Osteocyte (in vitro differentiated cells): Measurements from ENCODE around the gene THRB. TPM values are rescaled to one million over a fixed set of nuclear protein-coding genes. Genes with fewer than 3 reads are reported as not detected.

Experiments used
- DNase-seq: peaks from one replicate; pipeline ENCODE4 v3.0.0; 2021; ENCODE audit warnings: mixed read lengths; ENCODE audit not compliant: unreplicated experiment; ENCODE audit errors: extremely low spot score
- H3K27ac Mint-ChIP-seq: one replicate; pipeline ENCODE4 v1.8.0; 2021; ENCODE audit warnings: mild to moderate bottlenecking, mixed read lengths; ENCODE audit not compliant: unreplicated experiment
- H3K27me3 Mint-ChIP-seq: one replicate; pipeline ENCODE4 v1.8.0; 2021; ENCODE audit warnings: mixed read lengths; ENCODE audit not compliant: unreplicated experiment
- H3K36me3 Mint-ChIP-seq: one replicate; pipeline ENCODE4 v1.8.0; 2021; ENCODE audit warnings: mixed read lengths; ENCODE audit not compliant: unreplicated experiment
- H3K4me1 Mint-ChIP-seq: one replicate; pipeline ENCODE4 v1.8.0; 2021; ENCODE audit warnings: mixed read lengths; ENCODE audit not compliant: unreplicated experiment
- H3K4me3 Mint-ChIP-seq: one replicate; pipeline ENCODE4 v1.8.0; 2021; ENCODE audit warnings: mild to moderate bottlenecking, moderate library complexity, mixed read lengths; ENCODE audit not compliant: unreplicated experiment
- H3K9me3 Mint-ChIP-seq: one replicate; pipeline ENCODE4 v1.8.0; 2021; ENCODE audit warnings: mixed read lengths; ENCODE audit not compliant: unreplicated experiment
- total RNA-seq: library from RNA; stranded (reverse); gene quantifications from 2 replicates; pipeline ENCODE4 v1.2.1, GENCODE V29; 2021
- TF ChIP-seq, protein P1 (sequence below): fragments of 200-600 bp; sonication (generic); IDR thresholded peaks from 2 replicates; pipeline ENCODE4 v1.5.0; 2021; ENCODE audit warnings: antibody characterized with exemption, mild to moderate bottlenecking, moderate library complexity

The THRB gene
- total RNA-seq, 1 donor from 2014 or later = 4.6 TPM

DNA sequence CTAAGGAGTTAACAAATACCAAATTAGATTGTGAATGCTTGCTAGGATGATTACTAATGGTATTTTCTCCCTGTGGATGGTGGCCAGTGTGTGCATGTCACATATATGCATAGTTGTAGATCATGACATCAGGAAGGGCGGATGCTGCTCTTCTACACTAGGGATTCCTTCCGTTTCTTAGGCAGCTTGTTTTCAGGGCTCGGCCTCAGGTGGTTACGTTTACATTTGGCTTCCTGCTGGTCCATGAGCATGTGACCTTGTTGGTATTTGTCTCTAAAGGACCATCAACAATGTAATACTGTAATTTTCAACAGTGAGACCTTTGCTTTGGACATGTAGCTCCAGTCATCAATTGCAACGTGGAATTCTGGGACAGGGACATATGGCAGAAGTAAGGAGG, 328.1 kb downstream of the THRB start:
- H3K27me3 Mint-ChIP-seq = no peaks in the 10 kb centered on the region
- H3K36me3 Mint-ChIP-seq = no peaks in the 10 kb centered on the region
- no peak for DNase-seq
- no peaks in the 10 kb centered on the region for H3K9me3 Mint-ChIP-seq
- TF ChIP-seq, protein P1, sequence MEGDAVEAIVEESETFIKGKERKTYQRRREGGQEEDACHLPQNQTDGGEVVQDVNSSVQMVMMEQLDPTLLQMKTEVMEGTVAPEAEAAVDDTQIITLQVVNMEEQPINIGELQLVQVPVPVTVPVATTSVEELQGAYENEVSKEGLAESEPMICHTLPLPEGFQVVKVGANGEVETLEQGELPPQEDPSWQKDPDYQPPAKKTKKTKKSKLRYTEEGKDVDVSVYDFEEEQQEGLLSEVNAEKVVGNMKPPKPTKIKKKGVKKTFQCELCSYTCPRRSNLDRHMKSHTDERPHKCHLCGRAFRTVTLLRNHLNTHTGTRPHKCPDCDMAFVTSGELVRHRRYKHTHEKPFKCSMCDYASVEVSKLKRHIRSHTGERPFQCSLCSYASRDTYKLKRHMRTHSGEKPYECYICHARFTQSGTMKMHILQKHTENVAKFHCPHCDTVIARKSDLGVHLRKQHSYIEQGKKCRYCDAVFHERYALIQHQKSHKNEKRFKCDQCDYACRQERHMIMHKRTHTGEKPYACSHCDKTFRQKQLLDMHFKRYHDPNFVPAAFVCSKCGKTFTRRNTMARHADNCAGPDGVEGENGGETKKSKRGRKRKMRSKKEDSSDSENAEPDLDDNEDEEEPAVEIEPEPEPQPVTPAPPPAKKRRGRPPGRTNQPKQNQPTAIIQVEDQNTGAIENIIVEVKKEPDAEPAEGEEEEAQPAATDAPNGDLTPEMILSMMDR = no peak
- H3K27ac Mint-ChIP-seq = no peak overlapping the region
- no peak overlapping the region for H3K4me3 Mint-ChIP-seq
- H3K4me1 Mint-ChIP-seq = peaks cover 7% of the 10 kb centered on the region

DNA sequence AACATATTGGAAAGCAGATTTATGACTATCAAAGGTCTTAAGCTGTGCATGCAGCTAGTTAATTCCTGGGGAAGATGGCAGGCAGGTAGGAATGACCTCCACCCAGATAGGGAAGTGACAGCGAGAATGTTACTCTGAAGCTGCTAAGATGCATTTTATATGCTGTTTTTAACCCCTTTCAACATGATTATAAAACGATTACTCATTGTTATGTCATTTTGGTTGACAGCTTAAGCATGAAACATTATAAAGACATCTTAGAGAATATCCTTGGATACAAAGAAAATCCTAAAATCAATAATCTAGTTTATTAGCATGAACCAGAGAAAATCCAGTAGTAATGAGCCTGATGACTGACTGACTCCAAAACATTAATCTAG, 329.1 kb downstream of the THRB start:
- Mint-ChIP-seq H3K36me3 (no peaks in the 10 kb centered on the region), H3K9me3 (no peaks in the 10 kb centered on the region), H3K4me3 (no peak overlapping the region), H3K27me3 (no peaks in the 10 kb centered on the region), H3K27ac (no peak overlapping the region), H3K4me1 (peaks cover 13% of the 10 kb centered on the region)
- DNase-seq = no peak
- TF ChIP-seq, protein P1 = no peak

DNA sequence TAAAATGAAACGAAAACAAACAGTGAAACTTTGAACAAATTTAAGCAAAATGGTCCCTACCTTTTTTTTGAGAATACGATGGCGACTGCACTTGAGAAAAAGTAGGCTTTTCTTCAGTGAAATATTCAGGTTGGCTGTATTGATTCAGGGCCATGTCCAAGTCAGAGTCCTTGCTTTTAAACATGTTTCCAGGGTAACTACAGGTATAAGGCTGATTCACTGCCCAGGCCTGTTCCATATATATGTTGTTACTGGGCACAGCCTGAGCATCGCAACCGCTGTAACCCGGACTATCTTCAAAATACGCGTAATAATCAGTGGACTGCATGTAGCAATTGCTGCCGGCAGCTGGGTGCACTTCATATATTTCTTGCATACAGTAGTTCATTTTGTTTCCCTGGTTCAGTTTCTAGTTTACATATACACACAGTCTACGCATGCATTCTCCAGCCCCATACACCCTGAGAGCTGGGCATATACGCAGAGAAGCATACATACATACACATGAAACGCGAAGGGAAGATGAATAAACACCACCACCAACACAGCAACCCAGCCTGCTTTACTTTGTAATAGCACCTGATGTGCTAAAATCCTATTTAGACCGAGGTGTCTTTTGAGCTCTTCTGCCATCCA, 329.6 kb downstream of the THRB start:
- Mint-ChIP-seq H3K4me1 (peaks cover 13% of the 10 kb centered on the region), H3K36me3 (no peaks in the 10 kb centered on the region), H3K27me3 (no peaks in the 10 kb centered on the region), H3K4me3 (no peak overlapping the region), H3K9me3 (no peaks in the 10 kb centered on the region), H3K27ac (no peak overlapping the region)
- no peak for DNase-seq
- TF ChIP-seq, protein P1 = no peak

DNA sequence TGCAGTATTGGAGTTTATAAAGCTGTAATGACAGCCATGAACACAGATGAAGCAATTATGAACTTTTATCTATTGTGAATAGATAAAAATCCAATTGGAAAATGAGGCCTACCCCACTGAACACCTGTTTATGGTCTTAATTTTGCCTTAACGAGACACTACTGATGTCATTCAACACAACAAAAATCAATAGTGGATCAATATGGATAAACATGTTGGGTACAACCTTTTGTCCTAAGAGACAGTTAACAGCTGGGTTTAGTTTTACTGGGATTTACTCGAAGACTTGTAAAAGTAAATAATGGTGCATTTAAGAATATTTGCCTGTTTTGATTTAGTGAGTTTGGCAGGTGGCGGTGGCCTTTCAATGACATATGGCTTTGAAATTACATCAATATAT, 331.7 kb downstream of the THRB start:
- Mint-ChIP-seq H3K4me1 (peaks cover 13% of the 10 kb centered on the region), H3K27ac (no peak overlapping the region), H3K27me3 (no peaks in the 10 kb centered on the region), H3K36me3 (no peaks in the 10 kb centered on the region), H3K9me3 (no peaks in the 10 kb centered on the region), H3K4me3 (no peak overlapping the region)
- DNase-seq = no peak
- TF ChIP-seq, protein P1 = no peak

DNA sequence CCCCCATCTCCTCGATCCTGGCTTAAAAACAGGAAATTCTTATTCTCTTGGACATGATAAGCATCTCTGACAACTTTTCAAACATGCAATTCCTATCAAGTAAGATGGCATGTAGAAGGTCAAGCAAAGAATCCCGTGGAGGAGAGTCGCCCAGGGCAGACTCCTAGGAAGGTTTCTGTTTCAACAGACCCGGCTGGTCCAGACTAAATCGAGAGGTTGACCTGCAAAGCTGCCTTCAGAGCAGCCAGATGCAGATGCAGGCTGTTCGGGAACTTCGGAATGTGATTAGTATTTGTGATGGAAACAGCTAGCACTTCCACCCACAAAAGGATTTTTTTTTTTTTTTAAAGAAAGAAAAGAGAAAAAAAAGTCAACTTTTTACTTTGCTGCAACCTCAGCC, 332.8 kb downstream of the THRB start:
- no peak for DNase-seq
- TF ChIP-seq, protein P1 = no peak
- Mint-ChIP-seq H3K9me3 (no peaks in the 10 kb centered on the region), H3K27me3 (no peaks in the 10 kb centered on the region), H3K36me3 (no peaks in the 10 kb centered on the region), H3K4me1 (peaks cover 13% of the 10 kb centered on the region), H3K4me3 (no peak overlapping the region), H3K27ac (peak overlapping the region; percentile 50)
